Measurements from ENCODE around the gene TMED9. TPM values are rescaled to one million over a fixed set of nuclear protein-coding genes. Genes with fewer than 3 reads are reported as not detected.

The TMED9 gene
- polyA plus RNA-seq, 4 donors: 145 to 194 (median 166) TPM

Other genes starting within 250 kb of the TMED9 start
- 100 to 1,000 TPM; 114 to 166 (median 126) TPM for gene LMAN2, start 240.5 kb upstream of the TMED9 start, polyA plus RNA-seq (ENCODE audit: insufficient read length in 4 of 4)
- 10 to 100 TPM; 11.9 to 18.7 (median 15.3) TPM for gene RGS14, start 234.3 kb upstream of the TMED9 start, polyA plus RNA-seq (ENCODE audit: insufficient read length in 4 of 4)
- 100 to 1,000 TPM; 134 to 198 (median 174) TPM for gene SLC34A1, start 207.8 kb upstream of the TMED9 start, polyA plus RNA-seq (ENCODE audit: insufficient read length in 4 of 4)
- gene PFN3, start 191.5 kb upstream of the TMED9 start, polyA plus RNA-seq (ENCODE audit: insufficient read length in 4 of 4): 1 to 10 TPM in 3 of 4 donors, under 1 TPM in 1; 0.50 to 2.2 (median 1.1) TPM
- gene F12, start 182.6 kb upstream of the TMED9 start, polyA plus RNA-seq (ENCODE audit: insufficient read length in 4 of 4): 10 to 100 TPM in 1 of 4 donors, 1 to 10 TPM in 3; 4.6 to 11.3 (median 5.8) TPM
- 10 to 100 TPM; 20.4 to 29.2 (median 23.0) TPM for gene GRK6, start 165.5 kb upstream of the TMED9 start, polyA plus RNA-seq (ENCODE audit: insufficient read length in 4 of 4)
- 1 to 10 TPM in 3 of 4 donors, under 1 TPM in 1; 0.83 to 3.8 (median 1.2) TPM for gene PRR7, start 145.4 kb upstream of the TMED9 start, polyA plus RNA-seq (ENCODE audit: insufficient read length in 4 of 4)
- 100 to 1,000 TPM; 169 to 203 (median 179) TPM for gene DBN1, start 118.6 kb upstream of the TMED9 start, polyA plus RNA-seq (ENCODE audit: insufficient read length in 4 of 4)
- 100 to 1,000 TPM in 2 of 4 donors, 10 to 100 TPM in 2; 82.9 to 129 (median 96.9) TPM for gene PDLIM7, start 94.6 kb upstream of the TMED9 start, polyA plus RNA-seq (ENCODE audit: insufficient read length in 4 of 4)
- gene DOK3, start 82.4 kb upstream of the TMED9 start, polyA plus RNA-seq (ENCODE audit: insufficient read length in 4 of 4): 1 to 10 TPM; 3.6 to 6.3 (median 4.8) TPM
- gene DDX41, start 75.2 kb upstream of the TMED9 start, polyA plus RNA-seq (ENCODE audit: insufficient read length in 4 of 4): 10 to 100 TPM; 85.1 to 97.1 (median 91.8) TPM
- gene FAM193B, start 37.6 kb upstream of the TMED9 start, polyA plus RNA-seq (ENCODE audit: insufficient read length in 4 of 4): 10 to 100 TPM; 68.7 to 99.1 (median 75.3) TPM
- 10 to 100 TPM; 20.9 to 29.1 (median 22.1) TPM for gene B4GALT7, start 7.9 kb downstream of the TMED9 start, polyA plus RNA-seq (ENCODE audit: insufficient read length in 4 of 4)
- gene FAM153A, start 190.7 kb downstream of the TMED9 start, polyA plus RNA-seq (ENCODE audit: insufficient read length in 4 of 4): under 1 TPM; 0.29 to 0.34 (median 0.32) TPM

Measured in right renal pelvis (tissue), 4 donors.